ENCODE data around the gene WDR37. TPM values are rescaled to one million over a fixed set of nuclear protein-coding genes. Genes with fewer than 3 reads are reported as not detected.
"Not testable (repeated sequence)": the region's sequence is repeated elsewhere in the genome, so short reads cannot be mapped to it uniquely, and the experiment has no call there.

WDR37 gene
- total and polyA plus RNA-seq, 10 donors = 8.4 to 60.6 (median 33.9) TPM

GRCh38 chr10:1116696-1117280, 60.6 kb downstream of the WDR37 start:
- H3K27me3 ChIP-seq (replicated peaks in 1 of 7) = no peaks in the 10 kb centered on the region

GRCh38 chr10:1117651-1118050, 61.5 kb downstream of the WDR37 start:
- no peaks in the 10 kb centered on the region for H3K9me3 ChIP-seq
- H3K27ac ChIP-seq = no peak overlapping the region
- H3K4me1 ChIP-seq = peaks cover 0 to 5% (median under 1%) of the 10 kb centered on the region in 6 donors
- peaks cover 9 to 98% (median 92%) of the 10 kb centered on the region in 6 donors for H3K36me3 ChIP-seq
- H3K4me3 ChIP-seq = no peak overlapping the region
- intact Hi-C loops (cut with DNase I; ENCODE audit: low total_unique reads) = no loop called here
- TF ChIP-seq POLR2AphosphoS5 (IDR thresholded peaks at IDR 0.05) (peak in 1 of 3 donors; percentile 33), POLR2A (IDR thresholded peaks at IDR 0.05) (no peak)
- H3K27me3 ChIP-seq (replicated peaks in 1 of 7) = no peaks in the 10 kb centered on the region
- WGBS, 5 donors = 71 to 87% (median 82%) methylated on average over 11 to 14 of the region's 14 CpGs
- DNase-seq = no peak

More at GRCh38 chr10:1116696-1117280, 60.6 kb downstream of the WDR37 start:
- Histone ChIP-seq H3K9me3 (no peaks in the 10 kb centered on the region), H3K4me1 (no peaks in the 10 kb centered on the region), H3K27ac (no peak overlapping the region), H3K4me3 (no peak overlapping the region), H3K36me3 (peaks cover 6 to 98% (median 92%) of the 10 kb centered on the region in 6 donors)
- TF ChIP-seq POLR2AphosphoS5 (IDR thresholded peaks at IDR 0.05) = no peak
- TF ChIP-seq CTCF (IDR thresholded peaks at IDR 0.05 in 8 of 11, conservative IDR thresholded peaks at IDR 0.05 in 3 of 11) = no peak
- TF ChIP-seq POLR2A (IDR thresholded peaks at IDR 0.05) = no peak
- WGBS, 5 donors = 90 to 94% (median 91%) methylated on average over 10 of the region's 10 CpGs
- no peak for DNase-seq
- intact Hi-C loops (cut with DNase I; ENCODE audit: low total_unique reads) = no loop called here

- H3K9me3 ChIP-seq; intact Hi-C loops (cut with DNase I; ENCODE audit: low total_unique reads); H3K27ac ChIP-seq; H3K27me3 ChIP-seq (replicated peaks in 1 of 7); H3K4me3 ChIP-seq; DNase-seq: not testable (repeated sequence)
- Histone ChIP-seq H3K36me3 (peaks cover 9 to 98% (median 88%) of the 10 kb centered on the region in 6 donors), H3K4me1 (peaks cover 0 to 12% (median 6%) of the 10 kb centered on the region in 6 donors)
- WGBS, 5 donors = 88 to 94% (median 89%) methylated on average over 6 of the region's 6 CpGs
These were observed 62.1 kb downstream of the WDR37 start for GRCh38 chr10:1118318-1118717.

GRCh38 chr10:1119027-1119426, 62.8 kb downstream of the WDR37 start:
- H3K9me3 ChIP-seq = no peaks in the 10 kb centered on the region
- intact Hi-C loops (cut with DNase I; ENCODE audit: low total_unique reads) = no loop called here
- no peaks in the 10 kb centered on the region for H3K27me3 ChIP-seq (replicated peaks in 1 of 7)
- H3K27ac ChIP-seq = no peak overlapping the region
- H3K4me1 ChIP-seq = peaks cover 0 to 17% (median 8%) of the 10 kb centered on the region in 6 donors
- H3K36me3 ChIP-seq = peaks cover 9 to 98% (median 86%) of the 10 kb centered on the region in 6 donors
- no peak for TF ChIP-seq POLR2AphosphoS5 (IDR thresholded peaks at IDR 0.05)
- no peak for DNase-seq
- H3K4me3 ChIP-seq = no peak overlapping the region
- WGBS, 5 donors = 81 to 90% (median 89%) methylated on average over 8 of the region's 8 CpGs

GRCh38 chr10:1119501-1119900, 63.3 kb downstream of the WDR37 start:
- Histone ChIP-seq H3K4me3 (no peak overlapping the region), H3K27me3 (replicated peaks in 1 of 7) (no peaks in the 10 kb centered on the region), H3K4me1 (peaks cover 0 to 17% (median 8%) of the 10 kb centered on the region in 6 donors), H3K36me3 (peaks cover 7 to 98% (median 85%) of the 10 kb centered on the region in 6 donors), H3K27ac (no peak overlapping the region), H3K9me3 (no peaks in the 10 kb centered on the region)
- intact Hi-C loops (cut with DNase I; ENCODE audit: low total_unique reads) = no loop called here
- 93 to 98% (median 95%) methylated on average over 6 of the region's 6 CpGs for WGBS, 5 donors
- TF ChIP-seq CTCF (IDR thresholded peaks at IDR 0.05 in 8 of 11, conservative IDR thresholded peaks at IDR 0.05 in 3 of 11) (no peak), POLR2AphosphoS5 (IDR thresholded peaks at IDR 0.05) (no peak), POLR2A (IDR thresholded peaks at IDR 0.05) (no peak)
- no peak for DNase-seq
